ENCODE results near the gene PRKCA.

Gene PRKCA

DNA sequence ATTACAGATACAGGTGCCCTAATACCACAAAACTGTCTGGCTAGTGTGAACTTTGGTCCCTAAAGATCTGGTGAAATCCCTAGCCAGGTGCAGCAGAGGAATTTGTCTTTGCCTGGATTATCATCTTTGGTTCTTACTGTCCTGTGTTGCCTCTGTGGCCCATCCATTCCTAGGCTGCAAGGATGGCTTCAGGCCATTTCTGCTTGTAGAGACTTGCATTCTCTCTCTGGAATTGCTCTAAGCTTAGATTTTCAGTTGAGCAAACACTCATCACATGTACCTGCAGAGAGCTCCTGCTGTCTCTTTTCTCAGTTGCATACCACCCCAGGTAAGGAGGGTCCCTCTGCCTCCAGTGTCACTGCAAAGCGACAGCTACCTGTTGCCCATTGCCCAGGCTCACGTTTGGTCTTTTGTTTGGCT is 114.9 kb downstream of the PRKCA start:
- Histone ChIP-seq H3K36me3 (ENCODE audit: insufficient read depth, low read length) (no peaks in the 10 kb centered on the region), H3K4me3 (no peak overlapping the region), H3K9ac (ENCODE audit: insufficient read length) (no peak overlapping the region), H3K27ac (no peak overlapping the region), H3K9me3 (ENCODE audit: low read depth, low read length) (no peaks in the 10 kb centered on the region)
- DNase-seq (ENCODE audit: low read depth, low spot score): no peak
- no peak for TF ChIP-seq POLR2AphosphoS5 (IDR thresholded peaks at IDR 0.05; ENCODE audit: borderline replicate concordance, low read depth, low read length)
- no peak for TF ChIP-seq EZH2 (IDR thresholded peaks at IDR 0.05)
- TF ChIP-seq FOXP2 (optimal IDR thresholded peaks at IDR 0.05; ENCODE audit: control extremely low read depth, extremely low read length, insufficient read depth): no peak

DNA sequence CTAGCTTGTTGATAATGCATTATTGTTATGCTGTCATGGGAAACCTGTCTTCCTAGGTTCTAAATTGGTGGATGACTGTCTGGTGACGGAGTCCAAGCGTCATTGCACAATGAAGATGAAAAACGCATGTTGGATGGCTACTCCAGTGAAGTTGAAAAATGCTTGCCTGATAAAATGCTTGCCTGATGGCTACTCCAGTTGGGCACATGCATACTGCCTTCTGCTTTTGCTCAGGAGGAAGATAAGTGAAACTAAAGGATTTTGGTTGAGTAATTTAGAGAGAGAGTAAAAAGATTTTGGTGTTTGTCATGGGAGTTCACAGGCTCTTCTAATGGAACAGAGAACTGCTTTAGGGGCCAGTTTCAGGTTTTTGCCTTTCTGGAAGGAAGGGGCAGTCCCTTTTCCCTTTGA is 118.6 kb downstream of the PRKCA start:
- TF ChIP-seq FOXP2 (optimal IDR thresholded peaks at IDR 0.05; ENCODE audit: control extremely low read depth, extremely low read length, insufficient read depth) (no peak), EZH2 (IDR thresholded peaks at IDR 0.05) (no peak), POLR2AphosphoS5 (IDR thresholded peaks at IDR 0.05; ENCODE audit: borderline replicate concordance, low read depth, low read length) (no peak)
- Histone ChIP-seq H3K9ac (ENCODE audit: insufficient read length) (no peak overlapping the region), H3K36me3 (ENCODE audit: insufficient read depth, low read length) (no peaks in the 10 kb centered on the region), H3K9me3 (ENCODE audit: low read depth, low read length) (no peaks in the 10 kb centered on the region), H3K27ac (no peak overlapping the region), H3K4me3 (no peak overlapping the region)
- DNase-seq (ENCODE audit: low read depth, low spot score): no peak

DNA sequence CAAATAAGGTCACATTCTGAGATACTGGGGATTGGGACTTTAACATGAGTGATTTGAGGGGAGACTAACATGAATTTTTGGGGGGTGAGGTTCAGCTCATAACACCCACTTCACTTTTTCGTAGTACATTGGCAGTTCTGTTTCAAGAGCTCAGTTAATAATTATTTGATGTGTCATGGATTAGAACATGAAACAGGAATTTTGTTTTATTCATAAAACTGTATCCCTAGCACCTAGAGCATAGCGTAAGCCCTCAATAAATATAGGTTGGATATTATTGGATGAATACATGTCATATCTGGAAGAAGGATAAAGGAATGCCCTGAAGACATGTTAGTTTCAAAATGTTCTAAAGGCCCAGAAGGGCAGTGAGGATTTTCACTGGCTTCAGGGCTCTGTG is 119.8 kb downstream of the PRKCA start:
- TF ChIP-seq FOXP2 (optimal IDR thresholded peaks at IDR 0.05; ENCODE audit: control extremely low read depth, extremely low read length, insufficient read depth) (no peak), POLR2AphosphoS5 (IDR thresholded peaks at IDR 0.05; ENCODE audit: borderline replicate concordance, low read depth, low read length) (no peak), EZH2 (IDR thresholded peaks at IDR 0.05) (no peak)
- no peaks in the 10 kb centered on the region for H3K36me3 ChIP-seq (ENCODE audit: insufficient read depth, low read length)
- no peak for DNase-seq (ENCODE audit: low read depth, low spot score)
- H3K27ac ChIP-seq: no peak overlapping the region
- H3K9me3 ChIP-seq (ENCODE audit: low read depth, low read length): no peaks in the 10 kb centered on the region
- H3K9ac ChIP-seq (ENCODE audit: insufficient read length): no peak overlapping the region
- H3K4me3 ChIP-seq: no peak overlapping the region

GRCh38 chr17:66423056-66423955 is 120.9 kb downstream of the PRKCA start:
- Histone ChIP-seq H3K27ac (peak overlapping the region; percentile 65), H3K36me3 (ENCODE audit: insufficient read depth, low read length) (no peaks in the 10 kb centered on the region), H3K9me3 (ENCODE audit: low read depth, low read length) (no peaks in the 10 kb centered on the region), H3K4me3 (peak overlapping the region; percentile 36; the same call in 1 of the 2 replicates), H3K9ac (ENCODE audit: insufficient read length) (no peak overlapping the region)
- DNase-seq (ENCODE audit: low read depth, low spot score): peak; percentile 50
- TF ChIP-seq FOXP2 (optimal IDR thresholded peaks at IDR 0.05; ENCODE audit: control extremely low read depth, extremely low read length, insufficient read depth): no peak
- TF ChIP-seq POLR2AphosphoS5 (IDR thresholded peaks at IDR 0.05; ENCODE audit: borderline replicate concordance, low read depth, low read length): no peak
- no peak for TF ChIP-seq EZH2 (IDR thresholded peaks at IDR 0.05)

- TF ChIP-seq EZH2 (IDR thresholded peaks at IDR 0.05): no peak
- TF ChIP-seq POLR2AphosphoS5 (IDR thresholded peaks at IDR 0.05; ENCODE audit: borderline replicate concordance, low read depth, low read length): no peak
- TF ChIP-seq FOXP2 (optimal IDR thresholded peaks at IDR 0.05; ENCODE audit: control extremely low read depth, extremely low read length, insufficient read depth): no peak
- Histone ChIP-seq H3K4me3 (no peak overlapping the region), H3K9me3 (ENCODE audit: low read depth, low read length) (no peaks in the 10 kb centered on the region), H3K36me3 (ENCODE audit: insufficient read depth, low read length) (no peaks in the 10 kb centered on the region), H3K27ac (no peak overlapping the region), H3K9ac (ENCODE audit: insufficient read length) (no peak overlapping the region)
- no peak for DNase-seq (ENCODE audit: low read depth, low spot score)
These were observed 123.5 kb downstream of the PRKCA start for GRCh38 chr17:66425756-66426396.

DNA sequence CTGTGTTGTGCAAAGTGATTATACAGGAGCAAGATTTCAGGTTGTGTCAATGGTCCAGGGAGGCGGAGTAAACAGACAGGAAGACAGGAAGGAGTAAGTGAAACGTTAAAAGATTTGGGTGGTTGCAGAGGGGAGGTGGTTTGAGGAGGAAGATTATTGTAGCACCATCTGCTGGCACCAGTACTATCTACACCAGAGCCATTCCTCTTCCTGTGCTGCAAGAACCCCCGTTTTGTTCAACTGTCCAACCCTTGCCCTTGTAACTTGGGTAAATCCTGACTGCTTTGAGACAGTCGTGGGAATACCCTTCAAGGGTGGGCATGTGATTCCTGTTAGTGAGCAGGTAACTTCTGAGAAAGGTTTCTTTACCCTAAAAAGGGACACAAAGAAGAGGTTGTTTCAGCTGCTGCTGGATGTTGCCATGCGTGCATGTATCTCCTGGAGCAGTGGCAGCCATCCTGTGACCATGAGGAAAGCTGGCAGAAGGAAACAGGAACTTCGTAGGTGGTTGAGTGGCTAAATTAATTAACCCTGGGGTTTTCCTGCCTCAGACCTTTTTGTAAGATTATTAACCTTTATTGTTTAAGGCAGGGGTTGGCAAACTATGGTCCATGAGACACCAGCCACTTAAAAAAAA is 124.1 kb downstream of the PRKCA start:
- H3K9ac ChIP-seq (ENCODE audit: insufficient read length): no peak overlapping the region
- no peaks in the 10 kb centered on the region for H3K9me3 ChIP-seq (ENCODE audit: low read depth, low read length)
- H3K36me3 ChIP-seq (ENCODE audit: insufficient read depth, low read length): no peaks in the 10 kb centered on the region
- TF ChIP-seq POLR2AphosphoS5 (IDR thresholded peaks at IDR 0.05; ENCODE audit: borderline replicate concordance, low read depth, low read length) (no peak), FOXP2 (optimal IDR thresholded peaks at IDR 0.05; ENCODE audit: control extremely low read depth, extremely low read length, insufficient read depth) (no peak), EZH2 (IDR thresholded peaks at IDR 0.05) (no peak)
- H3K4me3 ChIP-seq: no peak overlapping the region
- DNase-seq (ENCODE audit: low read depth, low spot score): no peak
- no peak overlapping the region for H3K27ac ChIP-seq

DNA sequence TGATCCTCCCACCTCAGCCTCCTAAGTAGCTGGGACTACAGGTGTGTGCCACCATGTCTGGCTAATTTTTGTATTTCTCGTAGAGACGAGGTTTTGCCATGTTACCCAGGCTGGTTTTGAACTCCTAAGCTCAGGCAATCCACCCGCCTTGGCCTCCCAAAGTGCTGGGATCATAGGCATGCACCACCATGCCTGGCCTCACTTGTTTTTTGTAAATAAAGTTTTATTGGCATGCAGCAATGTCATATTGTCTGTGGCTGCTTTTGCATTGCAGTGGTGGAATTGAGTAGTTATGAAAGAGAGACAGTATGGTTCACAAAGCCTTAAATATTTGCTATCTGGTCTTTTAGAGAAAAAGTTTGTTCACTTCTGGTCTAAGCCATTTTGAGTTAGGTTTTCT is 124.7 kb downstream of the PRKCA start:
- Histone ChIP-seq H3K36me3 (ENCODE audit: insufficient read depth, low read length) (no peaks in the 10 kb centered on the region), H3K4me3 (no peak overlapping the region), H3K9me3 (ENCODE audit: low read depth, low read length) (no peaks in the 10 kb centered on the region), H3K9ac (ENCODE audit: insufficient read length) (no peak overlapping the region), H3K27ac (no peak overlapping the region)
- TF ChIP-seq FOXP2 (optimal IDR thresholded peaks at IDR 0.05; ENCODE audit: control extremely low read depth, extremely low read length, insufficient read depth): no peak
- no peak for TF ChIP-seq POLR2AphosphoS5 (IDR thresholded peaks at IDR 0.05; ENCODE audit: borderline replicate concordance, low read depth, low read length)
- TF ChIP-seq EZH2 (IDR thresholded peaks at IDR 0.05): no peak
- DNase-seq (ENCODE audit: low read depth, low spot score): no peak

DNA sequence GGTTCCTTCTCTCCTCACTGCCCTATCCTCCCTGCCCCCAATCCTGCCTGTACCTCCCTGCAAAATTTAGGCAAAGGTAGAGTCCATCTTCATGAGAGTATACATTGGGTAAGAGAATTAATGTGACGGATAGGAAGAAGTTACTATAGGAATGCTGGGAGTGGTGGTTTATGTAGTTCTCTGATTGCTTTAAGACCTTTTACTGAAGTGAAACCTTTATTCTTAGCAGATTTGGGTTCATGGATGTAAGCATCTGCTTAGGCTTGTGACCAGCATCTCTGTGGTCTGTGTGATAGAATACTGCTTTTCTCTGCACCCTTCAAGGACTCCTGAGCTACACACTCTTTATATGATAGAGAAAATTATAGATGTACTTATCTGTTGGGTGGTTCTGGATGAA is 127.3 kb downstream of the PRKCA start:
- no peak overlapping the region for H3K9ac ChIP-seq (ENCODE audit: insufficient read length)

More for the DNA sequence above, 127.3 kb downstream of the PRKCA start:
- H3K4me3 ChIP-seq: no peak overlapping the region
- no peak for TF ChIP-seq EZH2 (IDR thresholded peaks at IDR 0.05)
- no peak for TF ChIP-seq FOXP2 (optimal IDR thresholded peaks at IDR 0.05; ENCODE audit: control extremely low read depth, extremely low read length, insufficient read depth)
- H3K36me3 ChIP-seq (ENCODE audit: insufficient read depth, low read length): no peaks in the 10 kb centered on the region
- no peaks in the 10 kb centered on the region for H3K9me3 ChIP-seq (ENCODE audit: low read depth, low read length)
- no peak overlapping the region for H3K27ac ChIP-seq
- no peak for DNase-seq (ENCODE audit: low read depth, low spot score)

Measured in SK-N-MC (cell line).